ENCODE measurements around the gene NEDD9.

NEDD9 gene

GRCh38 chr6:11244387-11245126 is 12.1 kb upstream of the NEDD9 start:
- CTCF ChIA-PET = interaction anchor here (0.8 to 6.6 kb wide), 3 partner anchors 10 to 14 kb away, joined by 3 to 42 read pairs (median 10); partner anchors contain the start of gene NEDD9
- POLR2A ChIA-PET = no interaction called here
- no peak for TF ChIP-seq CTCF (IDR thresholded peaks at IDR 0.05; ENCODE audit: control extremely low read depth, extremely low read depth, low read depth, missing control alignments)
- no peak for DNase-seq (ENCODE audit: extremely low spot score)

GRCh38 chr6:11243861-11244260 is 11.4 kb upstream of the NEDD9 start:
- POLR2A ChIA-PET = no interaction called here
- CTCF ChIA-PET = interaction anchor here (1.0 to 6.6 kb wide), 5 partner anchors 8 to 160 kb away, joined by 3 to 42 read pairs (median 8); partner anchors contain the start of gene NEDD9
- DNase-seq (ENCODE audit: extremely low spot score) = no peak
- TF ChIP-seq CTCF (IDR thresholded peaks at IDR 0.05; ENCODE audit: control extremely low read depth, extremely low read depth, low read depth, missing control alignments) = no peak

GRCh38 chr6:11242711-11243110 is 10.2 kb upstream of the NEDD9 start:
- ChIA-PET CTCF (interaction anchor here (1.0 to 6.6 kb wide), 8 partner anchors 9 to 162 kb away, joined by 3 to 42 read pairs (median 3); partner anchors contain the start of gene NEDD9), POLR2A (no interaction called here)
- TF ChIP-seq CTCF (IDR thresholded peaks at IDR 0.05; ENCODE audit: control extremely low read depth, extremely low read depth, low read depth, missing control alignments) = no peak
- DNase-seq (ENCODE audit: extremely low spot score) = no peak

- ChIA-PET CTCF (interaction anchor here (0.9 to 6.6 kb wide), 7 partner anchors 8 to 52 kb away, joined by 3 to 42 read pairs (median 3); partner anchors contain the start of gene NEDD9), POLR2A (no interaction called here)
- no peak for DNase-seq (ENCODE audit: extremely low spot score)
Observed at GRCh38 chr6:11241793-11242201, 9.3 kb upstream of the NEDD9 start.

GRCh38 chr6:11241154-11241792 is 8.8 kb upstream of the NEDD9 start:
- ChIA-PET CTCF (interaction anchor here (0.9 to 1.5 kb wide), 2 partner anchors 13 to 30 kb away, joined by 3 read pairs; no protein-coding TSS in a partner anchor), POLR2A (no interaction called here)
- no peak for TF ChIP-seq CTCF (IDR thresholded peaks at IDR 0.05; ENCODE audit: control extremely low read depth, extremely low read depth, low read depth, missing control alignments)
- DNase-seq (ENCODE audit: extremely low spot score) = no peak

More at GRCh38 chr6:11241793-11242201, 9.3 kb upstream of the NEDD9 start:
- no peak for TF ChIP-seq CTCF (IDR thresholded peaks at IDR 0.05; ENCODE audit: control extremely low read depth, extremely low read depth, low read depth, missing control alignments)

- ChIA-PET CTCF (interaction anchor here (0.8 to 8.6 kb wide), 6 partner anchors 7 to 258 kb away, joined by 3 to 42 read pairs (median 8); no protein-coding TSS in a partner anchor), POLR2A (no interaction called here)
- TF ChIP-seq CTCF (IDR thresholded peaks at IDR 0.05; ENCODE audit: control extremely low read depth, extremely low read depth, low read depth, missing control alignments) = no peak
- no peak for DNase-seq (ENCODE audit: extremely low spot score)
Observed at GRCh38 chr6:11237956-11238355, 5.5 kb upstream of the NEDD9 start.
